ENCODE data around the gene STK32B.

- TF ChIP-seq POLR2A (IDR thresholded peaks at IDR 0.05) (no peak), CTCF (IDR thresholded peaks at IDR 0.05) (no peak)
These were observed 310.7 kb downstream of the STK32B start for GRCh38 chr4:5361968-5362367.
